KMS-11 (cell line): Measurements from ENCODE around the gene PTPA.

Experiments
- H2AFZ ChIP-seq: fragments of 200-600 bp; sonication (generic); 2 replicates; pipeline ENCODE4 v1.6.1; 2016; ENCODE audit warnings: antibody characterized with exemption, mixed run types, low read depth
- H3K27ac ChIP-seq: fragments of 200-600 bp; sonication (generic); 2 replicates; pipeline ENCODE4 v1.6.1; 2016; ENCODE audit warnings: mild to moderate bottlenecking, mixed run types
- H3K27me3 ChIP-seq: fragments of 200-600 bp; sonication (generic); 2 replicates; pipeline ENCODE4 v1.6.1; 2017; ENCODE audit warnings: mild to moderate bottlenecking, low read depth, mixed run types, moderate library complexity; ENCODE audit not compliant: insufficient read depth
- H3K36me3 ChIP-seq: fragments of 200-600 bp; sonication (generic); 2 replicates; pipeline ENCODE4 v1.6.1; 2017; ENCODE audit warnings: mild to moderate bottlenecking, mixed run types; ENCODE audit not compliant: insufficient read depth
- H3K4me1 ChIP-seq: fragments of 200-600 bp; sonication (generic); 2 replicates; pipeline ENCODE4 v1.6.1; 2016; ENCODE audit warnings: mild to moderate bottlenecking, low read depth, mixed run types; ENCODE audit not compliant: poor library complexity, severe bottlenecking
- H3K4me2 ChIP-seq: fragments of 200-600 bp; sonication (generic); 2 replicates; pipeline ENCODE4 v1.7.0; 2016; ENCODE audit warnings: mild to moderate bottlenecking, mixed run types
- H3K4me3 ChIP-seq: fragments of 200-600 bp; sonication (generic); IDR thresholded peaks from 2 replicates; pipeline ENCODE4 v1.6.1; 2017; ENCODE audit warnings: low read depth, low read length, mixed read lengths; ENCODE audit not compliant: insufficient read depth
- H3K79me2 ChIP-seq: fragments of 200-600 bp; sonication (generic); 2 replicates; pipeline ENCODE4 v1.6.1; 2016; ENCODE audit warnings: low read depth, mixed run types; ENCODE audit not compliant: insufficient read depth
- H3K9ac ChIP-seq: fragments of 200-600 bp; sonication (generic); 2 replicates; pipeline ENCODE4 v1.6.1; 2016; ENCODE audit warnings: mild to moderate bottlenecking, mixed run types
- H4K20me1 ChIP-seq: fragments of 200-600 bp; sonication (generic); 2 replicates; pipeline ENCODE4 v1.6.1; 2016; ENCODE audit warnings: mild to moderate bottlenecking, mixed run types; ENCODE audit not compliant: insufficient read depth
- CTCF ChIP-seq: fragments of 200-600 bp; sonication (generic); conservative IDR thresholded peaks from 2 replicates; pipeline ENCODE4 v1.6.1; 2017; ENCODE audit warnings: low read depth, mild to moderate bottlenecking, antibody characterized with exemption, low read length, moderate library complexity, mixed read lengths

The PTPA gene

GRCh38 chr9:129072171-129072570 lies 39.0 kb upstream of the PTPA start:
- Histone ChIP-seq H3K27me3 (no peaks in the 10 kb centered on the region), H3K9ac (no peak overlapping the region), H3K4me2 (no peak overlapping the region), H3K4me1 (no peaks in the 10 kb centered on the region), H3K4me3 (no peak overlapping the region), H2AFZ (no peak overlapping the region), H3K79me2 (no peaks in the 10 kb centered on the region), H3K27ac (no peak overlapping the region), H4K20me1 (no peaks in the 10 kb centered on the region), H3K36me3 (no peaks in the 10 kb centered on the region)
- TF ChIP-seq CTCF = no peak

- Histone ChIP-seq H3K79me2 (no peaks in the 10 kb centered on the region), H3K27me3 (no peaks in the 10 kb centered on the region), H3K27ac (no peak overlapping the region), H3K4me2 (no peak overlapping the region), H3K36me3 (no peaks in the 10 kb centered on the region), H4K20me1 (no peaks in the 10 kb centered on the region), H3K4me3 (no peak overlapping the region), H3K9ac (no peak overlapping the region), H3K4me1 (no peaks in the 10 kb centered on the region), H2AFZ (no peak overlapping the region)
- no peak for TF ChIP-seq CTCF
Measured at GRCh38 chr9:129073404-129073803, 37.8 kb upstream of the PTPA start.

- no peaks in the 10 kb centered on the region for H3K36me3 ChIP-seq
- H3K9ac ChIP-seq = no peak overlapping the region
- H3K27ac ChIP-seq = no peak overlapping the region
- no peak overlapping the region for H3K4me2 ChIP-seq
- no peak for TF ChIP-seq CTCF
- no peaks in the 10 kb centered on the region for H3K79me2 ChIP-seq
- H2AFZ ChIP-seq = no peak overlapping the region
- no peaks in the 10 kb centered on the region for H3K4me1 ChIP-seq
- H4K20me1 ChIP-seq = no peaks in the 10 kb centered on the region
- H3K27me3 ChIP-seq = no peaks in the 10 kb centered on the region
- no peak overlapping the region for H3K4me3 ChIP-seq
Measured at GRCh38 chr9:129074106-129074505, 37.1 kb upstream of the PTPA start.

GRCh38 chr9:129075996-129076639 lies 35.1 kb upstream of the PTPA start:
- Histone ChIP-seq H3K4me2 (no peak overlapping the region), H2AFZ (no peak overlapping the region), H3K4me3 (no peak overlapping the region), H3K79me2 (no peaks in the 10 kb centered on the region), H3K36me3 (no peaks in the 10 kb centered on the region), H3K9ac (no peak overlapping the region), H3K4me1 (no peaks in the 10 kb centered on the region), H3K27me3 (no peaks in the 10 kb centered on the region), H3K27ac (no peak overlapping the region), H4K20me1 (no peaks in the 10 kb centered on the region)
- no peak for TF ChIP-seq CTCF
